Endothelial cell of umbilical vein (primary cell): ENCODE results near the gene EEF1E1. TPM values are rescaled to one million over a fixed set of nuclear protein-coding genes. Genes with fewer than 3 reads are reported as not detected.

ENCODE experiments used
- BruUV-seq: library from RNA; stranded (reverse); fragments of 400-500 nt; replicated peaks from 2 replicates; lab custom pipeline; 2021; lab: Mats Ljungman, UMichigan
- CTCF ChIA-PET: fragments of 300-600, 350-600 bp; sonication (Branson Sonifier 250); formaldehyde crosslinking; loops from one replicate; lab custom pipeline; 2021; ENCODE audit warnings: antibody characterized with exemption, inconsistent platforms; lab: Charles Lee
- POLR2A ChIA-PET: fragments of 300-600, 350-600 bp; sonication (Branson Sonifier 250); formaldehyde crosslinking; loops from one replicate; lab custom pipeline; 2021; ENCODE audit warnings: antibody characterized with exemption, inconsistent platforms; lab: Charles Lee
- DNase-seq: peaks from one replicate; pipeline ENCODE4 v3.0.0-alpha.2; 2011; ENCODE audit warnings: low read depth, low spot score
- FAIRE-seq: peaks from 2 replicates; lab custom pipeline; 2011; peaks lifted over from hg19 to GRCh38; lab: Jason Lieb, UNC
- H2AFZ ChIP-seq: 2 replicates; pipeline ENCODE4 v1.6.0; 2012; ENCODE audit warnings: low read depth, low read length, control low read depth, inconsistent platforms
- H3K27ac ChIP-seq: 2 replicates; pipeline ENCODE4 v1.5.1; 2011; ENCODE audit warnings: low read depth, mild to moderate bottlenecking, control low read depth, low read length, moderate library complexity; ENCODE audit not compliant: insufficient read depth
- H3K27me3 ChIP-seq, 2 experiments: 2 replicates each; pipeline versions ENCODE4 v1.6.0 to v1.6.1; 2011; ENCODE audit warnings: low read length in 2 of 2, mixed read lengths in 1 of 2; ENCODE audit not compliant: control insufficient read depth in 2 of 2, insufficient read depth in 2 of 2
- H3K36me3 ChIP-seq, 2 experiments: 2 replicates in 1 of 2; 3 replicates in 1 of 2; pipeline ENCODE4 v1.5.1; 2011; ENCODE audit warnings: low read length in 2 of 2, mild to moderate bottlenecking in 1 of 2, moderate library complexity in 1 of 2; ENCODE audit not compliant: control insufficient read depth in 2 of 2, insufficient read depth in 2 of 2; ENCODE audit errors: extremely low read depth in 1 of 2
- H3K4me1 ChIP-seq: 3 replicates; pipeline ENCODE4 v1.5.1; 2011; ENCODE audit warnings: mild to moderate bottlenecking, low read length; ENCODE audit not compliant: control insufficient read depth, insufficient read depth; ENCODE audit errors: extremely low read depth
- H3K4me2 ChIP-seq: 2 replicates; pipeline ENCODE4 v1.6.1; 2011; ENCODE audit warnings: low read length, control low read depth, mixed read lengths; ENCODE audit not compliant: insufficient read depth
- H3K4me3 ChIP-seq, 3 experiments: fragments of 200-600 bp in 1 of 3; sonication (generic), shearing (Covaris generic) in 1 of 3; replicated peaks in 1 of 3; 2 replicates each; pipeline ENCODE4 v1.5.1; 2011 to 2016; ENCODE audit warnings: control low read depth in 3 of 3, low read length in 3 of 3, mild to moderate bottlenecking in 2 of 3, inconsistent platforms in 1 of 3, low read depth in 1 of 3, moderate library complexity in 1 of 3; ENCODE audit not compliant: insufficient read depth in 1 of 3
- H3K79me2 ChIP-seq: 2 replicates; pipeline ENCODE4 v1.6.0; 2012; ENCODE audit warnings: low read length, inconsistent platforms; ENCODE audit not compliant: control insufficient read depth, insufficient read depth
- H3K9ac ChIP-seq: replicated peaks from 2 replicates; pipeline ENCODE3; 2011; ENCODE audit warnings: low read length, control low read depth; ENCODE audit not compliant: insufficient read depth; ENCODE audit errors: extremely low read depth
- H3K9me1 ChIP-seq: replicated peaks from 3 replicates; pipeline ENCODE4 v1.6.0; 2011; ENCODE audit warnings: mild to moderate bottlenecking, low read length; ENCODE audit not compliant: control insufficient read depth, insufficient read depth; ENCODE audit errors: extremely low read depth
- H3K9me3 ChIP-seq: replicated peaks from 2 replicates; pipeline ENCODE4 v1.5.1; 2012; ENCODE audit warnings: low read length, inconsistent platforms; ENCODE audit not compliant: control insufficient read depth, insufficient read depth
- H4K20me1 ChIP-seq: replicated peaks from 2 replicates; pipeline ENCODE3; 2011; ENCODE audit warnings: mild to moderate bottlenecking, low read length; ENCODE audit not compliant: control insufficient read depth, insufficient read depth; ENCODE audit errors: extremely low read depth
- CTCF ChIP-seq, 2 donors: IDR thresholded peaks; 1 replicate in 1 of 2; 2 replicates in 1 of 2; pipeline ENCODE4 v1.5.1; 2011; ENCODE audit warnings: low read length in 2 of 2, mild to moderate bottlenecking in 2 of 2, moderate library complexity in 2 of 2, control low read depth in 1 of 2, inconsistent platforms in 1 of 2, low read depth in 1 of 2; ENCODE audit not compliant: insufficient read depth in 1 of 2; ENCODE audit errors: extremely low read depth in 1 of 2
- EZH2 ChIP-seq: IDR thresholded peaks from 2 replicates; pipeline ENCODE4 v1.6.1; 2012; ENCODE audit warnings: borderline replicate concordance, low read depth, mild to moderate bottlenecking, moderate library complexity, low read length, inconsistent platforms; ENCODE audit not compliant: severe bottlenecking
- FOS ChIP-seq: IDR thresholded peaks from 2 replicates; pipeline ENCODE4 v1.6.1; 2011; ENCODE audit warnings: mild to moderate bottlenecking, low read length, moderate library complexity, borderline replicate concordance; ENCODE audit not compliant: insufficient read depth
- GATA2 ChIP-seq: IDR thresholded peaks from 2 replicates; pipeline ENCODE4 v1.7.0; 2011; ENCODE audit warnings: low read depth, mild to moderate bottlenecking, moderate library complexity, mixed read lengths, low read length; ENCODE audit not compliant: insufficient read length, insufficient read depth
- JUN ChIP-seq: IDR thresholded peaks from 2 replicates; pipeline ENCODE4 v1.6.1; 2011; ENCODE audit warnings: borderline replicate concordance, low read depth; ENCODE audit not compliant: insufficient read length, insufficient read depth
- MAX ChIP-seq: IDR thresholded peaks from 2 replicates; pipeline ENCODE4 v1.6.1; 2011; ENCODE audit not compliant: insufficient read depth, insufficient read length
- MYC ChIP-seq: IDR thresholded peaks from one replicate; pipeline ENCODE4 v1.6.1; 2011; ENCODE audit warnings: mild to moderate bottlenecking, low read depth, low read length
- POLR2A ChIP-seq: IDR thresholded peaks from 2 replicates; pipeline ENCODE4 v1.6.1; 2012; ENCODE audit warnings: low read depth, mild to moderate bottlenecking, control low read depth, low read length
- POLR2AphosphoS5 ChIP-seq: IDR thresholded peaks from 2 replicates; pipeline ENCODE4 v1.6.1; 2012; ENCODE audit warnings: low read depth, mild to moderate bottlenecking, control low read depth, low read length, moderate library complexity; ENCODE audit not compliant: insufficient read depth
- dilution Hi-C: fragments of 300-500 bp; cut with MboI; formaldehyde crosslinking; loops from one replicate; pipeline ENCODE4 v1.15.0; 2019; ENCODE audit warnings: low sequenced_read_pairs; ENCODE audit not compliant: extremely low pct_ligation_motif_present
- intact Hi-C: fragments of 100-400 bp; cut with micrococcal nuclease; formaldehyde crosslinking; loops from one replicate; pipeline ENCODE4 v1.10.0; 2022
- polyA plus RNA-seq, 4 experiments: library from polyadenylated mRNA; depleted of rRNA in 3 of 4; stranded (reverse) in 3 of 4; unstranded in 1 of 4; fragments of >200 nt; gene quantifications; 2 replicates each; pipeline versions ENCODE4 v1.2.1 to v1.2.3, GENCODE V29; 2011 to 2012; ENCODE audit warnings: missing spikeins in 1 of 4
- total RNA-seq: library from RNA; stranded (reverse); gene quantifications from 2 replicates; pipeline ENCODE4 v1.2.3, GENCODE V29; 2021

Gene EEF1E1
- total and polyA plus RNA-seq, 2 donors (not counting 3 experiments of a cell fraction or from before 2014, with no cell fraction given): 53.8 to 58.1 TPM

- H3K4me3 ChIP-seq: no peak overlapping the region
- no TSS peak for BruUV-seq
- no peak overlapping the region for H2AFZ ChIP-seq
- dilution Hi-C loops (no loop called here), intact Hi-C loops (no loop called here)
- H3K9me1 ChIP-seq: no peaks in the 10 kb centered on the region
- H3K79me2 ChIP-seq: no peaks in the 10 kb centered on the region
- TF ChIP-seq CTCF (IDR thresholded peaks at IDR 0.05; ENCODE audit: extremely low read depth in 1 of 2, insufficient read depth in 1 of 2, low read depth in 1 of 2, low read length in 2 of 2): no peak
- no peak for TF ChIP-seq POLR2AphosphoS5
- TF ChIP-seq JUN: no peak
- no peak for TF ChIP-seq POLR2A
- no peak for TF ChIP-seq FOS
- TF ChIP-seq MYC: no peak
- no peak for TF ChIP-seq GATA2
- TF ChIP-seq EZH2: no peak
- TF ChIP-seq MAX: no peak
- peaks cover 4 to 8% of the 10 kb centered on the region in 2 experiments for H3K27me3 ChIP-seq
- H3K27ac ChIP-seq: no peak overlapping the region
- DNase-seq (no peak), FAIRE-seq (no peak)
- no peak overlapping the region for H3K4me2 ChIP-seq
- no peaks in the 10 kb centered on the region for H4K20me1 ChIP-seq
- H3K36me3 ChIP-seq: no peaks in the 10 kb centered on the region
- H3K9me3 ChIP-seq: no peaks in the 10 kb centered on the region
- no peaks in the 10 kb centered on the region for H3K4me1 ChIP-seq
- ChIA-PET CTCF (interaction anchor here (8.7 kb wide), 1 partner anchor 85 kb away, joined by 556 read pairs; no protein-coding TSS in a partner anchor), POLR2A (no interaction called here)
- H3K9ac ChIP-seq: no peak overlapping the region
These were observed 32.9 kb upstream of the EEF1E1 start for GRCh38 chr6:8135276-8135675.
